ENCODE data around the gene HOXB2. TPM values are rescaled to one million over a fixed set of nuclear protein-coding genes. Genes with fewer than 3 reads are reported as not detected.

HOXB2 gene
- total and polyA plus RNA-seq, 2 of the 8 experiments (the other 6 are each of a cell fraction or from before 2014, with no cell fraction given) = not detected

DNA sequence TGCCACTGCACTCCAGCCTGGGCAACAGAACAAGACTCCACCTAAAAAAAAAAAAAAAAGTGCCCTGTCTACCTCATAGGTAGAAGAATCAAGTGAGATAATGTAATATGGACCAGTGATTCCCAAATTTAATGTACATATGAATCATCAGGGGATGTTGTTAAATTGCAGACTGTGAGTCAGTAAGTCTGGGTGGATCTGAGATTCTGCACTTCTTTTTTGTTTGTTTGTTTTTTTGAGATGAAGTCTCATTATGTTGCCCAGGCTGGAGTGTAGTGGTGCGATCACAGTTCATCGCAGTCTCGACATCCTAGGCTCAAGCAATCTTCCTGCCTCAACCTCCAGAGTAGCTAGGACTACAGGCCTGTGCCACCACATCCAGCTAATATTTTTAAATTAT is 45.7 kb downstream of the HOXB2 start:
- Histone ChIP-seq H3K9ac (replicated peaks in 1 of 4; ENCODE audit: extremely low read depth in 1 of 4, low read depth in 3 of 4, low read length in 3 of 4) (no peak overlapping the region), H2BK15ac (ENCODE audit: low read length) (no peak overlapping the region), H2AFZ (ENCODE audit: low read length) (no peak overlapping the region), H3K4me1 (replicated peaks in 1 of 4; ENCODE audit: control insufficient read depth in 3 of 4, insufficient read depth in 4 of 4, low read length in 3 of 4) (peaks cover 0 to 4% (median 2%) of the 10 kb centered on the region in 4 experiments; a peak in 3 of 7 replicates), H2BK5ac (ENCODE audit: low read depth, low read length) (no peak overlapping the region), H3K27me3 (replicated peaks in 1 of 4; ENCODE audit: control insufficient read depth in 3 of 4, extremely low read depth in 1 of 4, insufficient read depth in 3 of 4, low read length in 3 of 4) (peaks cover 0 to 26% (median 19%) of the 10 kb centered on the region in 4 experiments; a peak in 5 of 7 replicates), H3K9me3 (ENCODE audit: insufficient read depth in 2 of 2, low read depth in 1 of 2, low read length in 1 of 2) (no peaks in the 10 kb centered on the region), H3K4me2 (ENCODE audit: insufficient read depth in 1 of 2, low read depth in 2 of 2, low read length in 2 of 2) (no peak overlapping the region), H3K23ac (ENCODE audit: insufficient read length) (no peak overlapping the region), H3K79me2 (ENCODE audit: control insufficient read depth in 1 of 2, insufficient read depth in 2 of 2, low read length in 2 of 2) (no peaks in the 10 kb centered on the region), H3K79me1 (ENCODE audit: low read depth, low read length) (no peaks in the 10 kb centered on the region), H3K4me3 (ENCODE audit: extremely low read depth in 1 of 4, insufficient read depth in 2 of 4, low read depth in 3 of 4, low read length in 4 of 4) (no peak overlapping the region), H2BK12ac (ENCODE audit: low read depth, low read length) (no peak overlapping the region), H2BK20ac (ENCODE audit: low read length) (no peak overlapping the region), H3K56ac (replicated peaks; ENCODE audit: insufficient read length, low read depth, low read length) (no peak overlapping the region), H3K27ac (ENCODE audit: low read depth, low read length) (no peak overlapping the region), H2AK5ac (ENCODE audit: low read depth, low read length) (no peak overlapping the region; the same call in 1 of the 2 replicates), H3K18ac (ENCODE audit: extremely low read depth, low read length) (no peak overlapping the region), H2BK120ac (replicated peaks; ENCODE audit: low read depth, low read length) (no peak overlapping the region), H4K5ac (ENCODE audit: insufficient read length, low read depth, low read length) (no peak overlapping the region), H4K91ac (replicated peaks; ENCODE audit: insufficient read length, low read length) (no peak overlapping the region), H3K14ac (ENCODE audit: insufficient read length) (no peak overlapping the region), H3K36me3 (ENCODE audit: control insufficient read depth in 2 of 4, insufficient read depth in 4 of 4, low read length in 3 of 4) (no peaks in the 10 kb centered on the region), H3K23me2 (ENCODE audit: low read depth, low read length) (no peaks in the 10 kb centered on the region), H3K4ac (replicated peaks; ENCODE audit: insufficient read length, low read depth, low read length) (no peak overlapping the region), H4K20me1 (replicated peaks in 1 of 2; ENCODE audit: control insufficient read depth in 1 of 2, insufficient read depth in 2 of 2, low read length in 2 of 2) (no peaks in the 10 kb centered on the region), H4K8ac (ENCODE audit: extremely low read depth, insufficient read depth, low read length) (no peak overlapping the region)
- CTCF ChIA-PET (ENCODE audit: partially characterized antibody) = interaction anchor here (0.8 to 2.8 kb wide), 8 partner anchors 14 to 192 kb away, joined by 3 to 15 read pairs (median 4); no protein-coding TSS in a partner anchor
- WGBS, 2 experiments (ENCODE audit: extremely low coverage in 1 of 2, insufficient coverage in 1 of 2, insufficient read length in 1 of 2, insufficient replicate concordance in 2 of 2, low coverage in 1 of 2, low lambda C conversion rate in 2 of 2, missing lambda C conversion rate in 1 of 2) = 92% methylated on average over 3 of the region's 3 CpGs; no CpG with 5 or more reads in 1 of the 2 experiments
- no peak for DNase-seq (ENCODE audit: low read depth in 1 of 2, low spot score in 2 of 2)
- FAIRE-seq = no peak
- POLR2A ChIA-PET (ENCODE audit: partially characterized antibody) = no interaction called here
- TF ChIP-seq SRF (IDR thresholded peaks at IDR 0.05; ENCODE audit: low read depth, low read length) (no peak), SAP30 (IDR thresholded peaks at IDR 0.05; ENCODE audit: insufficient read depth, insufficient replicate concordance, low read length) (no peak), BCL11A (IDR thresholded peaks at IDR 0.05; ENCODE audit: low read depth in 2 of 2, low read length in 2 of 2) (no peak), CREB1 (IDR thresholded peaks at IDR 0.05) (no peak), RAD21 (IDR thresholded peaks at IDR 0.05 in 1 of 2, conservative IDR thresholded peaks at IDR 0.05 in 1 of 2; ENCODE audit: low read depth in 2 of 2, low read length in 2 of 2) (no peak), BRCA1 (IDR thresholded peaks at IDR 0.05; ENCODE audit: low read depth, low read length) (no peak), TCF12 (IDR thresholded peaks at IDR 0.05; ENCODE audit: low read depth, low read length) (no peak), GTF2F1 (IDR thresholded peaks at IDR 0.05; ENCODE audit: borderline replicate concordance, low read depth, low read length) (no peak)
- TF ChIP-seq, protein P1, sequence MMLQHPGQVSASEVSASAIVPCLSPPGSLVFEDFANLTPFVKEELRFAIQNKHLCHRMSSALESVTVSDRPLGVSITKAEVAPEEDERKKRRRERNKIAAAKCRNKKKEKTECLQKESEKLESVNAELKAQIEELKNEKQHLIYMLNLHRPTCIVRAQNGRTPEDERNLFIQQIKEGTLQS (IDR thresholded peaks at IDR 0.05; ENCODE audit: insufficient read depth, low read depth, low read length) = no peak
